DMS153 treated with DMSO at 0.1 percent for 48 hours (cell line): ENCODE data around the gene CEP41.
"Not testable (repeated sequence)": the region's sequence is repeated elsewhere in the genome, so short reads cannot be mapped to it uniquely, and the experiment has no call there.

Experiments
- DNase-seq: peaks from one replicate; lab custom pipeline; 2025; ENCODE audit not compliant: unreplicated experiment; lab: John Stamatoyannopoulos, UW

Gene CEP41

GRCh38 chr7:130388671-130389070, 52.1 kb downstream of the CEP41 start:
- DNase-seq = no peak

- DNase-seq = no peak
Measured at GRCh38 chr7:130387628-130388403, 53.0 kb downstream of the CEP41 start.

GRCh38 chr7:130387306-130387627, 53.5 kb downstream of the CEP41 start:
- DNase-seq = no peak

GRCh38 chr7:130386876-130387275, 53.9 kb downstream of the CEP41 start:
- no peak for DNase-seq

- no peak for DNase-seq
Measured at GRCh38 chr7:130385600-130386066, 55.2 kb downstream of the CEP41 start.

- no peak for DNase-seq
Measured at GRCh38 chr7:130384841-130385599, 55.8 kb downstream of the CEP41 start.

- DNase-seq = no peak
Measured at GRCh38 chr7:130384371-130384801, 56.4 kb downstream of the CEP41 start.

GRCh38 chr7:130383187-130383980, 57.4 kb downstream of the CEP41 start:
- DNase-seq = no peak

GRCh38 chr7:130381468-130382312, 59.1 kb downstream of the CEP41 start:
- DNase-seq = no peak

GRCh38 chr7:130380861-130381455, 59.9 kb downstream of the CEP41 start:
- no peak for DNase-seq

GRCh38 chr7:130379921-130380860, 60.6 kb downstream of the CEP41 start, which contains the start of gene CPA1:
Gene CPA1, plus strand, starts transcription at chr7:130380494. Its CDS starts 27 bp downstream, at chr7:130380521.
- DNase-seq = no peak

GRCh38 chr7:130379532-130379920, 61.3 kb downstream of the CEP41 start:
- DNase-seq = no peak

GRCh38 chr7:130379019-130379418, 61.8 kb downstream of the CEP41 start:
- DNase-seq = no peak

- DNase-seq = no peak
Measured at GRCh38 chr7:130377178-130377577, 63.6 kb downstream of the CEP41 start.

- DNase-seq = not testable (repeated sequence)
Measured at GRCh38 chr7:130376461-130376860, 64.4 kb downstream of the CEP41 start.

GRCh38 chr7:130374507-130374906, 66.3 kb downstream of the CEP41 start:
- DNase-seq = no peak

GRCh38 chr7:130372402-130373165, 68.2 kb downstream of the CEP41 start:
- no peak for DNase-seq

GRCh38 chr7:130371046-130371445, 69.8 kb downstream of the CEP41 start:
- DNase-seq = no peak
